Measurements from ENCODE around the gene THAP3. TPM values are rescaled to one million over a fixed set of nuclear protein-coding genes. Genes with fewer than 3 reads are reported as not detected.

The THAP3 gene
- total RNA-seq, 4 donors from 2014 or later = 16.3 to 36.9 (median 27.7) TPM

DNA sequence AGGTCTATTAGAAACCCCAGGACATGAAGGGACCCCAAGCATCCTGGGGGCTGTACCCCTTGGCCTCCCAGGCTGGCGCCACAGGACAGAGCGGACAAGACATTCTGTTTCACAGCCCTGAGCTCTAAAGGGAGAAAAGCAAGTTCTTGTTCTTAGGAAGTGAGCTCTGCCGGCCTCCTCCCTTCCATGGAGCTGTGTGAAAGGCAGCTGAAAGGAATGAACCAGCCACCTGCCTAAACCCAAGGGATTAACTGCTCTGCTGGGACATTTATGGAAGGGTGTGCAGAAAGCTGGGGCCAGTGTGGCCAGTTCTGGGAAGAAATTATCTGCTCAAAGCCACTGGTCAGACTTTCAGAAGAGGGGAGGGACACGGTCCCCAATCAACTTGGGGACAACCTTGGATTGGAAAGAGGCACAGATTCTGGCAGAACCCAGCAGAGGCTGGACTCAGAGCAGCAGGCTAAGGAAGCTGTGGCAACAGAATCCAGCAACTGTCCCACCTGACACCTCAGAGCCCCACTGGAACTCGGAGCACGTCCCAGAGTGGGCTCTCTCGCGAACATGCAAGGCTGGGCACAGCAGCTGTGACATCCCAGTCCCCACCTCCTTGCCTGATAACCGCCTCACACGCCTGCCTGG lies 24.1 kb upstream of the THAP3 start:
- TF ChIP-seq POLR2AphosphoS5 (IDR thresholded peaks at IDR 0.05) (no peak), POLR2A (IDR thresholded peaks at IDR 0.05) (no peak), EP300 (IDR thresholded peaks at IDR 0.05) (no peak)
- TF ChIP-seq, protein P1, sequence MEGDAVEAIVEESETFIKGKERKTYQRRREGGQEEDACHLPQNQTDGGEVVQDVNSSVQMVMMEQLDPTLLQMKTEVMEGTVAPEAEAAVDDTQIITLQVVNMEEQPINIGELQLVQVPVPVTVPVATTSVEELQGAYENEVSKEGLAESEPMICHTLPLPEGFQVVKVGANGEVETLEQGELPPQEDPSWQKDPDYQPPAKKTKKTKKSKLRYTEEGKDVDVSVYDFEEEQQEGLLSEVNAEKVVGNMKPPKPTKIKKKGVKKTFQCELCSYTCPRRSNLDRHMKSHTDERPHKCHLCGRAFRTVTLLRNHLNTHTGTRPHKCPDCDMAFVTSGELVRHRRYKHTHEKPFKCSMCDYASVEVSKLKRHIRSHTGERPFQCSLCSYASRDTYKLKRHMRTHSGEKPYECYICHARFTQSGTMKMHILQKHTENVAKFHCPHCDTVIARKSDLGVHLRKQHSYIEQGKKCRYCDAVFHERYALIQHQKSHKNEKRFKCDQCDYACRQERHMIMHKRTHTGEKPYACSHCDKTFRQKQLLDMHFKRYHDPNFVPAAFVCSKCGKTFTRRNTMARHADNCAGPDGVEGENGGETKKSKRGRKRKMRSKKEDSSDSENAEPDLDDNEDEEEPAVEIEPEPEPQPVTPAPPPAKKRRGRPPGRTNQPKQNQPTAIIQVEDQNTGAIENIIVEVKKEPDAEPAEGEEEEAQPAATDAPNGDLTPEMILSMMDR (IDR thresholded peaks at IDR 0.05) = no peak
- H3K36me3 ChIP-seq = peaks cover 0 to 42% of the 10 kb centered on the region in 2 donors
- H3K27me3 ChIP-seq = no peaks in the 10 kb centered on the region
- peaks cover 3 to 74% (median 58%) of the 10 kb centered on the region in 3 donors for H3K4me1 ChIP-seq
- H3K4me3 ChIP-seq = peak overlapping the region; percentile 53 to 99
- peak overlapping the region; percentile 87 to 100 (median 98) for H3K27ac ChIP-seq
- ATAC-seq = no peak
- no peaks in the 10 kb centered on the region for H3K9me3 ChIP-seq
- WGBS, 2 donors (ENCODE audit: low coverage in 1 of 2) = 17% methylated on average over 2 of the region's 10 CpGs; no CpG with 5 or more reads in 1 of the 2 donors

DNA sequence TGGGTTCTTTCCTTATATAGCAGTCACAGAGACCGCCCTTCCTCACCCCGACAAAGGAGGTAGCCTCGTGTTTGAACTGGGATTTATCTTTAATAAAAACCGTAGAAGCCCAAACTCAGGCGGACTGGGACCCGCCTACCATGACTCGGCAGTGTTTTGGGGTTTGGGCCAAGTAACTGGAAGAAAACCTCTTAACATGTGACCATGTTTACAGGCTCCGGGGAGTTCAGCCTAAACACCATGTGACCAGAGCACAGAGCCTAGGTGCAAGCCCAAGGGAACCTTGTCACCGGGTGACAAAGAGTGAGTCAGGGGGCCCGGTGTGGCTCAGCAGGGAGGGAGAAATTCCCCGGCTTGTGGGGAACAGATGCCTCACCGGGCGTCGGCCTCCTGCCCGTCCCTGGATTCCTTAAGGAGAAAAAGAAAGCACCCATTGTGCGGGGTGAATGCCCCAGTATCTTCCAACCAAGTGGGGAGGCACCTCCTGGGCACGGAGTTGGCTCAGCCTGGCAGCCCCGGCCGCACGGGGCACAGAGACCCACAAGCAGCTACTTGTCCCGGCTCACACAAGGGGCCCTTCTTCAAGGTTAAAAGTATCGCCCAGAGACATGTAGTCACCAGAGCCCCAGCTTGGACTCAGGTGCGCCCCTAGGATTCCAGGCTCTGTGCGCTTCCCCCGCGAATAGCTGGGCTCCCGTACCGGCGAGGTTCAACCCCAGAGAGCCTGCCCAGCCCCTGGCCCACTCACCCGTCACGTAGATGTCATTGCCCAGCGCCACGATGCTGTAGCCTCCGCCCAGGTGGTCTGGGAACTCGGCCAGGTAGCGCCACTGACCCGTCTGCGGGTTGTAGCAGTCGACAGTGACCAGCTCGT lies 23.4 kb upstream of the THAP3 start:
- TF ChIP-seq, protein P1 (IDR thresholded peaks at IDR 0.05) = no peak
- no peak for TF ChIP-seq POLR2AphosphoS5 (IDR thresholded peaks at IDR 0.05)
- peak; percentile 52 to 57 for TF ChIP-seq POLR2A (IDR thresholded peaks at IDR 0.05)
- TF ChIP-seq EP300 (IDR thresholded peaks at IDR 0.05) = no peak
- peaks cover 3 to 74% (median 52%) of the 10 kb centered on the region in 3 donors for H3K4me1 ChIP-seq
- H3K27me3 ChIP-seq = no peaks in the 10 kb centered on the region
- 0% methylated on average over 6 of the region's 40 CpGs; no CpG with 5 or more reads in 1 of the 2 donors for WGBS, 2 donors (ENCODE audit: low coverage in 1 of 2)
- peak overlapping the region; percentile 87 to 100 (median 98) for H3K27ac ChIP-seq
- H3K9me3 ChIP-seq = no peaks in the 10 kb centered on the region
- peak; percentile 61 for ATAC-seq
- peaks cover 0 to 35% of the 10 kb centered on the region in 2 donors for H3K36me3 ChIP-seq
- peak overlapping the region; percentile 53 to 99 for H3K4me3 ChIP-seq

DNA sequence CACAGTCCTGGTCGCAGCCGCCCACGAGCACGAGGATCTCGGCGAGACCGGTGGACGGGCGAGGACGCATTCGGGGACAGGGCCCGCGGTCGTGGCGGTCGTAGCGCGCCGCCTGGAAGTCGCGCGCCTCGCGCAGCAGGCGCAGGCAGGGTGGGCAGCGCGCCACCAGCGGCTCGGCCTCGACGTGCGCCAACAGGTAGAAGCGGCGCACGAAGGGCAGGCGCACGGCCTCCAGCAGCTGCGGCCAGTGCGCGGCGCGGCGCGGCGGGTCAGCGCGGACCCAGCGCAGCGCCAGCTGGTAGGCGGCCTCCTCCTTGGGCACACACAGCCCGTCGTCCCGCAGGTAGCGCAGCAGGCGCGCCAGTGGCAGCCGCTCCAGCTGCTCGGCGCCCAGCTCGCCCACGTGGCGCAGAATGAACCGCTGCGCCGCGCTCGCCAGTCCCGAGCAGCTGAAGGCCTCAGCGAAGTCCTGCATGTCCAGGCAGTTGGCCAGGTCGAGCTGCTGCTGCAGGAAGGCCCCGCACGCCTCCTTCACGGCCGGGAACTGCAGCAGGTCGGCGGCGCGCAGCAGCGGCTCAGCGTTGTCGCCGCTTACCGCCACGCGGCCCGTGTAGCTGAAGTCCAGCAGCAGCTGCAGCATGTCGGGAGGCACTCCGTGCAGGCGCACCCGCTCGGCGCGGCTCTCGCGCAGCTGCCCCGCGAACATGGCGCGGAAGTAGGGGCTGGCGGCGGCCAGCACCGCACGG lies 22.6 kb upstream of the THAP3 start:
- ATAC-seq = peak; percentile 5
- no peaks in the 10 kb centered on the region for H3K9me3 ChIP-seq
- TF ChIP-seq POLR2AphosphoS5 (IDR thresholded peaks at IDR 0.05) (peak; percentile 27), EP300 (IDR thresholded peaks at IDR 0.05) (no peak), POLR2A (IDR thresholded peaks at IDR 0.05) (no peak)
- TF ChIP-seq, protein P1 (IDR thresholded peaks at IDR 0.05) = peak in 3 of 4 experiments; percentile 4 to 15 (median 10)
- peak overlapping the region; percentile 87 to 100 (median 98) for H3K27ac ChIP-seq
- no peaks in the 10 kb centered on the region for H3K27me3 ChIP-seq
- no CpG with 5 or more reads among the region's 103 CpGs for WGBS, 2 donors (ENCODE audit: low coverage in 1 of 2)
- H3K4me1 ChIP-seq = peaks cover 3 to 71% (median 45%) of the 10 kb centered on the region in 3 donors
- H3K4me3 ChIP-seq = peak overlapping the region; percentile 53 to 99
- H3K36me3 ChIP-seq = peaks cover 0 to 26% of the 10 kb centered on the region in 2 donors

DNA sequence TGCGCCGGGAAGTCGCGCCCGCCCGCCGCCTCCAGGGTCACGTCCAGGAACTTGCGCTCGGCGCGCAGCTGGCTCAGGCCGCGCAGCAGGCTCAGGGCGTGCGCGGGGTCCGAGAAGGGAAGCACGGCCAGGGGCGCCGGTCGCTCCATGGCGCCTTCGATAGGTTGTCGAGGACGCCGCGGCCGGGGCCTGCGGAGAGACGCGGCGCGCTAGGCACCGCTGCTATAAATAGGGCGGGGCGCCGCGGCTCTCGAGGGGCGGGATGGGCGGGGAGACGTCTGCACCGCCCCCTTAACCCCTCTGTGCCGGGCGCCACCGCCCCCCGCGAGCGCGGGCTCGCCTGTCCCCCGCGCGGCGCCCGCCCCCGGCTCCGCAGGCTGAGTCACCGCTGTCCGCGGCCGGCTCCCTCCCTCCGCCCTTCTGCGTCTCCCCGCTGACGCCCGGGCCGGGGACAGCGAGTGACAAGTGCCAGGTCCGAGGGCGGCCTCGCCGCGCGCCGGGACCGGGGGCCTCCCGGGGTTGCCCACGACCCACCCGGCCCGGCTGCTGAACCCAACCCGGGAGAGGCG lies 21.9 kb upstream of the THAP3 start, which contains the start of gene KLHL21:
Gene KLHL21 (minus strand): TSS at position 201 of the 569 bp plus-strand sequence. CDS start 52 bp downstream, at position 149.
- Histone ChIP-seq H3K9me3 (no peaks in the 10 kb centered on the region), H3K4me1 (peaks cover 3 to 71% (median 39%) of the 10 kb centered on the region in 3 donors), H3K36me3 (peaks cover 0 to 20% of the 10 kb centered on the region in 2 donors), H3K27me3 (no peaks in the 10 kb centered on the region), H3K4me3 (peak within 1 kb of the TSS; percentile 53 to 99), H3K27ac (peak within 1 kb of the TSS; percentile 87 to 100 (median 98))
- WGBS, 2 donors (ENCODE audit: low coverage in 1 of 2) = no CpG with 5 or more reads among the region's 84 CpGs
- TF ChIP-seq POLR2AphosphoS5 (IDR thresholded peaks at IDR 0.05) (peak; percentile 88), EP300 (IDR thresholded peaks at IDR 0.05) (no peak), POLR2A (IDR thresholded peaks at IDR 0.05) (peak; percentile 85 to 88)
- TF ChIP-seq, protein P1 (IDR thresholded peaks at IDR 0.05) = peak in 1 of 4 experiments; percentile 14
- peak; percentile 86 for ATAC-seq

Data from gastroesophageal sphincter (tissue), 4 donors.